GM19043 (cell line): ENCODE results near the gene CFAP410.
A peak's percentile ranks its signal among the peaks of the same experiment; 100 is the strongest.

Experiments
- ATAC-seq: cut with Tn5 transposase; IDR thresholded peaks from one replicate; pipeline ENCODE4 v1.9.1; 2021; ENCODE audit warnings: low read depth; ENCODE audit not compliant: unreplicated experiment

CFAP410 gene

GRCh38 chr21:44301961-44302406, 37.2 kb downstream of the CFAP410 start:
- ATAC-seq, result no peak

GRCh38 chr21:44301141-44301540, 38.0 kb downstream of the CFAP410 start:
- ATAC-seq, result no peak

- ATAC-seq, result no peak
These were observed 38.8 kb downstream of the CFAP410 start for GRCh38 chr21:44300262-44300959.

GRCh38 chr21:44299458-44300261, 39.5 kb downstream of the CFAP410 start, which contains the start of gene PFKL:
Gene PFKL (plus strand): TSS chr21:44300053. CDS start chr21:44300106, 53 bp downstream.
- peak; percentile 51 for ATAC-seq

GRCh38 chr21:44299085-44299457, 40.1 kb downstream of the CFAP410 start:
- no peak for ATAC-seq

GRCh38 chr21:44298301-44298700, 40.9 kb downstream of the CFAP410 start:
- no peak for ATAC-seq

GRCh38 chr21:44297525-44298290, 41.5 kb downstream of the CFAP410 start:
- ATAC-seq, result no peak

GRCh38 chr21:44296916-44297315, 42.3 kb downstream of the CFAP410 start:
- ATAC-seq, result no peak

GRCh38 chr21:44296103-44296519, 43.1 kb downstream of the CFAP410 start:
- ATAC-seq, result no peak

- no peak for ATAC-seq
These were observed 43.5 kb downstream of the CFAP410 start for GRCh38 chr21:44295646-44296045.

- no peak for ATAC-seq
These were observed 44.0 kb downstream of the CFAP410 start for GRCh38 chr21:44295163-44295573.

- no peak for ATAC-seq
These were observed 44.6 kb downstream of the CFAP410 start for GRCh38 chr21:44294391-44295162.

GRCh38 chr21:44293551-44294231, 45.5 kb downstream of the CFAP410 start:
- ATAC-seq, result no peak

- no peak for ATAC-seq
These were observed 46.4 kb downstream of the CFAP410 start for GRCh38 chr21:44292812-44293195.

GRCh38 chr21:44291936-44292811, 47.0 kb downstream of the CFAP410 start:
- no peak for ATAC-seq

- no peak for ATAC-seq
These were observed 47.9 kb downstream of the CFAP410 start for GRCh38 chr21:44291078-44291935.

- no peak for ATAC-seq
These were observed 48.7 kb downstream of the CFAP410 start for GRCh38 chr21:44290327-44291077.
